Coronary artery (tissue), 2 donors: ENCODE results near the gene MBD2.

Experiments
- DNase-seq: peaks from one replicate; pipeline ENCODE4 v3.0.0-alpha.2; 2017; ENCODE audit warnings: low spot score
- H3K27ac ChIP-seq, 2 donors: fragments of 200-600 bp; sonication (generic); one replicate each; pipeline ENCODE4 v1.5.1; 2016 to 2019
- H3K4me3 ChIP-seq: fragments of 200-600 bp; sonication (generic); 2 replicates; pipeline ENCODE4 v1.5.1; 2016; ENCODE audit warnings: mild to moderate bottlenecking, moderate library complexity
- CTCF ChIP-seq: fragments of 200-600 bp; sonication (generic); IDR thresholded peaks from one replicate; pipeline ENCODE4 v1.5.1; 2019; ENCODE audit warnings: antibody characterized with exemption

MBD2 gene

GRCh38 chr18:54141041-54141608, 83.3 kb downstream of the MBD2 start:
- Histone ChIP-seq H3K27ac (no peak overlapping the region), H3K4me3 (no peak overlapping the region)
- TF ChIP-seq CTCF: no peak
- DNase-seq: no peak

DNA sequence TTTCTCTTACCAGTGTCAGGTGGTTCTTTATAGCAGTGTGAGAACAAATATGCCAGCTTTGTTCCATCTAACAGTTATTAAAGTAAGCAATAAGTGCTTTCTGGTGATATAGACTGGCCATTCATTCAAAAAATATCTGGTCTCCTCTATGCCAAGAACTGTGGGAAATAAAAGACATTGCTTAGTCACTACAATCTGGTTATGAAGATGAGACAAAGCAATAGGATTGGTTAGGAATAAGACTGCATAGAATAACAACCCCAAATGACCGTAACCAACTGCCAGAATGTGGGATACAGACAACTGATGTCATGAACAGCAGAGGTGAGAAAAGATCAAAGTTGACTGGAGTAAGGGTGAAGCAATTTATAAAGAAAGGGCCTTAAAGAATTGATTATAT, 83.8 kb downstream of the MBD2 start:
- no peak for TF ChIP-seq CTCF
- no peak overlapping the region for H3K27ac ChIP-seq
- H3K4me3 ChIP-seq: no peak overlapping the region
- DNase-seq: no peak

- Histone ChIP-seq H3K4me3 (no peak overlapping the region), H3K27ac (no peak overlapping the region)
- TF ChIP-seq CTCF: no peak
- no peak for DNase-seq
These were observed 89.3 kb downstream of the MBD2 start for GRCh38 chr18:54135216-54135615.

- DNase-seq: no peak
- Histone ChIP-seq H3K27ac (no peak overlapping the region), H3K4me3 (no peak overlapping the region)
- no peak for TF ChIP-seq CTCF
These were observed 90.4 kb downstream of the MBD2 start for GRCh38 chr18:54134053-54134452.

- no peak for TF ChIP-seq CTCF
- H3K27ac ChIP-seq: no peak overlapping the region
- no peak overlapping the region for H3K4me3 ChIP-seq
- no peak for DNase-seq
These were observed 93.8 kb downstream of the MBD2 start for GRCh38 chr18:54130631-54131030.

DNA sequence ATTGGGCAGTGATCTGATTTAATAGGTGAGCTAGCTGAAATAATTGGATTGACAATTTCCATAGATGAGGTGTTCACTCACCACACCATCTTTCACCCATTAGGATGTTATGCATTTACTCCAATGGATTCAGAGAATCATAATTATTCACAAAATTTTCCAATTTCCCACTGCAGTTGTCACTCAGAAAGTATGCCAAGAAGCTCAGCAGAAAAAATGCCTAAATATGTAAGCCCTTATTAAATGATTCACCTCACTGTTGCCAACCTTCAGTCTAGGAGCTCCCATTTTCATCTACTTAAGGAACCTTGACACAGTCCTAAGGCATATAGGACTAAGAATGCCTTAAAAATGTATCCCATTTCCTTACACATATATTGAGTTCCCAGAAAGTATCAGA, 94.3 kb downstream of the MBD2 start:
- TF ChIP-seq CTCF: no peak
- DNase-seq: no peak
- no peak overlapping the region for H3K27ac ChIP-seq
- H3K4me3 ChIP-seq: no peak overlapping the region

- Histone ChIP-seq H3K4me3 (no peak overlapping the region), H3K27ac (no peak overlapping the region)
- no peak for TF ChIP-seq CTCF
- DNase-seq: no peak
These were observed 94.9 kb downstream of the MBD2 start for GRCh38 chr18:54129448-54130067.
